Measurements from ENCODE around the gene CARS2.
"Not testable (repeated sequence)": the region's sequence is repeated elsewhere in the genome, so short reads cannot be mapped to it uniquely, and the experiment has no call there.

The CARS2 gene

GRCh38 chr13:110705356-110705825, 525 bp downstream of the CARS2 start:
- FAIRE-seq: no peak

DNA sequence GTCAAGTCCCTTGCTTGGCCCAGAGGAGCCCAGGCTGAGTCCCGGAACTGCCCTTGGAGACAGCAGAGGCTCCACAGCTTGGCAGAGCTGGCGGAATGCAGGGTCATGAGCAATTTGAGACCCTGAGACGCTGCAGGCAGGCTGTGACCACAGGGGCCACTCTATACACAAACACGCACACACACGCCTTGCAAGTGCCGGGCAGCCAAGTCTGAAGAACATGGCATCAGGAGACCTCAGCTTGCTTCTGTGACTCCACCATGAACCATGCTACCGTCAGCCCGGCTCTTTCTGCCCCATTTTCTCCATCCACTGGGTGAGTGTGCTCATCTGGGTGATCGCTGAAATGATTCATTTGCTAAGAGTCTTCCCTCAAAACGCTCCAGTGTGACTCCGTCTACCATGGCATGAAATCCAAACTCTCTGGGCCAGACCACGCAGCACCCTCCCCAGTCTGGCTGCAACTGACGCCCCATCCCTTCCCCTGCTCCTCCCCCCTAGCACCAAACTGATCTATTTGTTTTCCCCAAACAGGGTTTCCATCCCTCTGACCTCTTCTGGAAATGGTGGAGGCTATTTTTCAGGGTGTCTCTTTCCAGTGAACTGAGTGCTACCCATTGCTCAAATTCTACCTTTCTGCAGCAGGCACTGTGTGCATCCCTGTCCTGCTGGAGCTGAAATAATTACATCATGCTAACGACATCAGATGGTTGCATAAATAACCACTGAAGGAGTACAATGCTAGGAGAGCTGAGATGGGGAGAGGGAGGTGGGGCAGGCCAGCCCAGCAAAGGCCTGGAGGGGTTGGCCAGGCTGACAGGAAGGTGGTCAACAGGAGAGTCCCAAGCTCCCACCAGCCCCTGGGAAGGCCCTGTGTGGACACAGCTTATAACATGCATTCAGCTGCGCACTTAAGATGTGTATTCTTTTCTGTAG, 3.1 kb downstream of the CARS2 start:
- FAIRE-seq: no peak

DNA sequence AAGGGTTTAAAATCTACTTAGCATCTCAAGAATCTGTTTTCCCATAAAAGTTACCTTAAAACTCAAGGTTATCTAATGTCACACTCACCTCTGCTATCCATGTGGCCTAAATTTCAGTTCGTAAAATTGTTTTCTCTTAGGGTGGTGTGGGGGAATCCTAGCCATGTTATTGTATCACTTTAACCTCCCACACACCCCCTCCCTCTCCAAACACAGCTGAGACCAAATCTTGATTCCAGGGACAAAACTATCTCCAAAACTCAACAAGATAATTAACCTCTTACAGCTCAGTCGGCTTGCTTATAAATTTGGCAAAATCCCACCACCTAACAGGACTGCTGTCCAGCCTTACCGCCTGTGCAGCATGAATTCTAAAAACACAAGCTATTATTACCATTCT, 3.8 kb downstream of the CARS2 start:
- no peak for FAIRE-seq

GRCh38 chr13:110701061-110701460, 4.9 kb downstream of the CARS2 start:
- FAIRE-seq: not testable (repeated sequence)

DNA sequence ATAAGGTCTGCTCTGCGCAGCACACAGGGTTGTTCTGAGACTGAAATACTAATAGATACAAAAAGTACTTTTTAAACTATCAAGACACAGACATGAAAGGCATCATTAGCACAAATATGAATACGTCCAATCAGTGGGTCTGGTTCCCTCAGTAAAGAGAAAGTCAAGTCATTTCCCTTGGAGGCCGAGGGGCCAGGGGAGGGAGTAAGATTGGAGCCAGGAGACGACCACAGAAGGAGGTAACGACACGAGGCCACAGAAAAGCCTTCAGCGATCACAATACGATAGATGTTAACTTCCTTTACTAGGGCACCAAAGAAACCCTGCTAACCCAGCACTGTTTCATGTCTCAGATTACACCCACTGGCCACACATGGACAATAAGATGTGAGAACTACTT, 5.3 kb downstream of the CARS2 start:
- FAIRE-seq: no peak

- FAIRE-seq: no peak
These were observed 5.7 kb downstream of the CARS2 start for GRCh38 chr13:110700186-110700585.

GRCh38 chr13:110699148-110700145, 6.5 kb downstream of the CARS2 start:
- FAIRE-seq: no peak

DNA sequence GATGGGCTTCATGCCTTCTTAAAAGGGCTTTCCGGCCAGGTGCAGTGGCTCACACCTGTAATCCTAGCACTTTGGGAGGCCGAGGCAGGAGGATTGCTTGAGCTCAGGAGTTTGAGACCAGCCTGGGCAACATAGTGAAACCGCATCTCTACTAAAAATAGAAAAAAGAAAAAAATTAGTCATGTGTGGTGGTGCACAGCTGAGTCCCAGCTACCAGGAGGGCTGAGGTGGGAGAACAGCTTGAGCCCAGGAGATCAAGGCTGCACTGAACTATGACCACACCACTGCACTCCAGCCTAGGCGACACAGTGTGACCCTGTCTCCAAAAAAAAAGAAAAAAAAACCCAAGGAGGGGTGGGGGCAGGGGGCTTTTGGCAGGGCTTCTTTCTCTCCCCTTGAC, 7.2 kb downstream of the CARS2 start:
- no peak for FAIRE-seq

DNA sequence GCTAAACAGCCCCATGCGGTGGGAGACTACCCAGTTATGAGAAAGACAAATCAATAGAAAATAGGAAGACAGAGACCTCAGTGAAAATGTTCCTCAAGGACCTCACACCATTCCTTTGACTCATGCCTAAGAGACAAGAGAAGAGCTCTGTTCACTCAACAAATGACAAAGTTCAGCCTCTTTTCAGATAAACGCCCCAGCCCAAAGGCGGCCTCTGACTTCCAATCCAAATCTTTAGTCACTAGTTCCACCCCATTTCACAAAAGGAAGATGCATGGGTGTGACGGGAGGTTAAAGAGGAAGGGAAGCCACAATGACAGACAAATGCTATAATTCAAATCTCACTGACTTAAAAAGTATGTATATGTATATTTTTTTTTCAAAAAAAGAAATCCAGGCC, 8.1 kb downstream of the CARS2 start:
- no peak for FAIRE-seq

DNA sequence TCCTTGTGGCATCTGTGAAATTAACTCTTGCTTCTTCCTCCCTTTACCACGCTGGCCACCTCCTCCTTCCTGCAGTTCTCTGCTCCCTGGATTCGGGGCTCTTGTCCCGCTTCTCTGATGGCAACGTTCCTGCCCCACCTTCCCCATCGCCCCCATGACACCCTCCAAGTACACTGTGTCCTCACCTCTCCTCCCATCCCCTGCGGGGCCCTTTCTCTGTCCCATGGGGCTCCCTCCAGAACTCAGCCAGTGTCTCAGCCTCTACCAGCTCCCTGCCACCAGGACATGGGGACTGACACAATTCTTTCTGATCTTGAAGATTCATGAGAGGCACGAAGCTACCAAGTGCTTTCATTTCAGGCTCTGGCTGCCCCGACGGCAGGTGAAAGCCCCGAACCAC, 9.1 kb downstream of the CARS2 start:
- no peak for FAIRE-seq

DNA sequence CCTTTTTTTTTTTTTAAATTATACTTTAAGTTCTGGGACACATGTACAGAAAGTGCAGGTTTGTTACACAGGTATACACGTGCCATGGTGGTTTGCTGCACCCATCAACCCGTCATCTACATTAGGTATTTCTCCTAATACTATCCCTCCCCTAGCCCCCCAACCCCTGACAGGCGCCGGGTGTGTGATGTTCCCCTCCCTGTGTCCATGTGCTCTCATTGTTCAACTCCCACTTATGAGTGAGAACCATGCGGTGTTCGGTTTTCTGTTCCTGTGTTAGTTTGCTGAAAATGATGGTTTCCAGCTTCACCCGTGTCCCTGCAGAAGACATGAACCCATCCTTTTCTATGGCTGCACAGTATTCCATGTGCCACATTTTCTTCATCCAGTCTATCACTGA, 10.1 kb downstream of the CARS2 start:
- FAIRE-seq: not testable (repeated sequence)

DNA sequence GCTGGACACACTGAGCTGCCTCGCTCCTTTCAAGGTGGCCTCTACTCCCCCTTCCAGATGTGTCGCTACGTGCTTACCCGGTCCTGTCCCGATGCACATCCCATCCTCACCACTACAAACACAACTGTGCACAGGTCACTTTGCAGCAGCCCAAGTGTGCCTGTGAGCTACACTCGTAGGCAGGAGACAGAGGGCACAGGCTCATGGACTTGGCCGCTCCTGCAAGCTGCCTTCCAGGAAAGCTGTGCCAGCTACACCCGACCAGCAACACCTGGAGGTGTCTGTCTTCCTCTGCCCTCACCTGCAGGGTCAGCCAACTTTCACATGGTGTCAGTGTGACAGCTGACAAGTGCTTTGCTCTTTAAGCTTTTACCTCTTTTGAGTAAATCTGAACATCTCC, 15.4 kb downstream of the CARS2 start:
- FAIRE-seq: no peak

- FAIRE-seq: no peak
These were observed 16.2 kb downstream of the CARS2 start for GRCh38 chr13:110689711-110690110.

DNA sequence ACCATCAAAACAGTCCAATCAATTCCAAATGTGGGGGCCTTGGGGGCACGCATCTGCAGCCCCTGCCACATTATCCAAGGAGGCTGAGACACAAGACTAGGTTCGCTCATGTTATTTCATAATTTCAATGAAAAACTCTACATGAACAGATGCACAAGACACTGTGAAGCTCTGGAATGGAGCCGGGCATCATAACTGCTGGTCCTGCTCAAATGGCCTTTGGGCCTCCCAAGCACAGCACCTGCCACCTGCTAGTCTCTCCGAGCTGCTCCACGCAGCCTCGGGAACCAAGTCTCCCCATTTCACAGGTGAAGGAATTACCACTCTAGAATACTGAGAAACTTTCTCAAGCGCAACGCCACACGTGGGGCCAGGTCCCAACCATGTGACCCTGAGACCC, 16.9 kb downstream of the CARS2 start:
- FAIRE-seq: no peak

GRCh38 chr13:110687736-110688135, 18.2 kb downstream of the CARS2 start:
- FAIRE-seq: no peak

DNA sequence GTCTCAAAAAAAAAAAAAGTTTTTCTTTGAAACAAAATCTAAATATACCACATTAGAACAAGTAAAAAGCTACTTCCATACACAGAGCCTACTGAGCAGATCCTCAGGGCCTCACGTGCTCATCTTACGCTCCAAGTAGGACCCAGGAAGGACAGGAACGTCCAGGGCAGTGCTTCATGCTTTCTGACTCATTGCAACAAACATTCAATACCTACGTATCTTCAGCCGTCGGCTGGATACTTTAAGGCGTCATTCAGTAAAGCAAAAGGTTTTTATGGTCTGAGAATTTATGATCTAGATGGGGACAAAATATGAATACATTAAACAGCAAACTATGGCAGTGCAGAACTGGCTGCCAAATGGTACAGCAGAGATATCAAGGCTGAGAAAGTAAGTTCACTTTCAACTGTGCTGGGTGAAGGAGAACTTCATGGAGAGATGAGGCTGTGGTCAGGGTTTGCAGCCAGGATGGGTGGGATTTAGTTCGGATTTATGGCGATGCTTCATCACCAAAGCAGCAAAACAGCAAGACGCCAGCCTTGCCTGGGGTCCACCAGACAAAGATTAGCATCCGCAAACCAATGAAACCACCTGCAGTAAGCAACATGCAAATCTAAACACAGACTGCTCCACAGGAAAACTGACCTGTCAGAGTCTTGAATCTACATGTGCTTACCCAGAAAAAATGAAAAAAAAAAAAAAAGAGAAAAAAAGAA, 20.5 kb downstream of the CARS2 start:
- no peak for FAIRE-seq

- no peak for FAIRE-seq
These were observed 21.4 kb downstream of the CARS2 start for GRCh38 chr13:110684388-110685056.

- FAIRE-seq: no peak
These were observed 22.0 kb downstream of the CARS2 start for GRCh38 chr13:110683921-110684320.

GRCh38 chr13:110683203-110683883, 22.6 kb downstream of the CARS2 start:
- FAIRE-seq: no peak

DNA sequence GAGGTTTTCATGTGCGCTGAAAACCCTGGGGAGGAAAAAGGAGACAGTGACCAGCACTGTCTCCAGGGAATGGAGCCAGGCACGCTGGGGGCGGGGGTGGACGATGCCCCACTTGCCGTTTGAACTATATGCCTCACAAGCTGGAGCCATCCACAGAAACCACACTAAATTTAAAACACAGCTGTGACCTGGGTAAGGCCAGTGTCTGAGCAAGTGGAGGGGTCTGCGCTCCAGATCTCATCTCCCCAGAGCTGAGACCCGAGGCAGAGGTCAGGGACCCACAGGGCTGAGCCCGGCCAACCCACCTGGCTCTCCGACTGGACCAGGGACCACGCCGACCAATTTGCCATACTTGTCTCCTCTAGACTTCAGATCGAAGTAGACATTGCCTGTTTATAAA, 23.2 kb downstream of the CARS2 start:
- no peak for FAIRE-seq

DNA sequence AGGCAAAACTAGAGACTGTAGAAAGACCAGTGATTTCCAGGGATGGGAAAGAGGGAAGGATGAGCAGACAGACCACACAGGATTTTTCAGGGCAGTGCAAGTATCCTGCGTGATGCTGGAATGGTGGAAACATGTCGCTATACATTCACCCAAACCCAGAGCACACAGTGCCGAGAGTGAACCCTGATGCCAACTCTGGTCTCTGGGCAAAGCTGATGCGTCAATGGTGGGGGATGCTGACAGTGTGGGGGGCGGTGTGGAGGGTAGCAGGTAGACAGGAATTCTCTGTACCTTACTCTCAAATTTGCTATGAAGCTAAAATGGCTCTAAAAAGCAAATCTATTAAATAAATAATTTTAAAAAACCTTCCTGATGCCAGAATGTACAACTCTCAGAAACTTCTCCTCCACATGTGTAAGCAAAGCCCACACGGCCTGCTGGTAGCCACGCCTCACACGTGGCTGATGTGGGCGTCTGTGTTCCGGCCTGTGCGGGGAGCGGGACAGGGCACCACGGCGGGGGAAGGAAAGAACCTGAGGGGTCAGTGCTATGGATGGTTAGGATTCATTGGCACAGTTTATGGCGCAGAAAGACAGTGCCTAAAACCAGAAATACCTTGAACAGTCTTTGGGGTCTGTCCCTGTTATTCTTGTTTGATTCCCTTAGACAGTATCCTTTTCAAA, 23.9 kb downstream of the CARS2 start:
- FAIRE-seq: no peak

Measured in A204.1 (cell line).